ENCODE measurements around the gene C1orf167.

Gene C1orf167

DNA sequence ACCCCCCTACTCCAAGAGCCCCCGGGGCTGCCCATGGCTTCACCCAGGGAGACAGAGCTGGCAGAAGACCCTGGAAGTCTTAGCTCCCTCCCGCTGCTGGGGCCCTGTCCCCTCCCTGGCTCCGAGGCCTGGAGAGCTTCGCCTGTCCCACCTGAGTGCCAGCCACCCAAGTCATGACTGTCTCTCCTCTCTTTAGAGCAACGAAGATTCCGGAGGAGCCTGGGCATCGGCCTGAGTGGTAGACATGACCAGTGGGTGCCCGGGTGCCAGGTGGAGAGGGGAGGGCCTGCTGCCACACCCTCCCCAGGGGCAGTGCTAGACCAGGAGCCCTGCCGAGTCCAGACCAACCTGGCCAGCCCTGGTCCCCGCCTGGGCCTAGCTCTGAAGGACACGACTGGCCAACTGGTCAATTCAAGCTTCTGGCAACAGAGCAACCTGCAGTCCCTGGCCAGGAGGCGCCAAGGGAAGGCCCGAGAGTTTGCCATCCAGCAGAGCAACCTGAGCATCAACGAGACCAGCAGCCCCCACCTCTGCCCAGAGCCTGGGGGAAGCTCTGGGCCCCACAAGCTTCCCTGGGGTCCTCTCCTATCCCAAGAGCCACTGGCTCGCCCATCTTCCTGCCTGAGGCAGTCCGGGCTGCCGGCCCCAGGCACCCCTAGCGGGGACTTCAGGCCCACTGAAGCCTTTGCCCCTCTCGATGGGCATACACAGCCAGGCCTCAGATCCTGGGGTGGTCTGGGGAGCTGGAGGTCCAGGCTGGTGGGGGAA, 3.9 kb downstream of the C1orf167 start:
- H3K27ac ChIP-seq = no peak overlapping the region
- no peak for TF ChIP-seq ZFX (IDR thresholded peaks at IDR 0.05)
- TF ChIP-seq, protein P1, sequence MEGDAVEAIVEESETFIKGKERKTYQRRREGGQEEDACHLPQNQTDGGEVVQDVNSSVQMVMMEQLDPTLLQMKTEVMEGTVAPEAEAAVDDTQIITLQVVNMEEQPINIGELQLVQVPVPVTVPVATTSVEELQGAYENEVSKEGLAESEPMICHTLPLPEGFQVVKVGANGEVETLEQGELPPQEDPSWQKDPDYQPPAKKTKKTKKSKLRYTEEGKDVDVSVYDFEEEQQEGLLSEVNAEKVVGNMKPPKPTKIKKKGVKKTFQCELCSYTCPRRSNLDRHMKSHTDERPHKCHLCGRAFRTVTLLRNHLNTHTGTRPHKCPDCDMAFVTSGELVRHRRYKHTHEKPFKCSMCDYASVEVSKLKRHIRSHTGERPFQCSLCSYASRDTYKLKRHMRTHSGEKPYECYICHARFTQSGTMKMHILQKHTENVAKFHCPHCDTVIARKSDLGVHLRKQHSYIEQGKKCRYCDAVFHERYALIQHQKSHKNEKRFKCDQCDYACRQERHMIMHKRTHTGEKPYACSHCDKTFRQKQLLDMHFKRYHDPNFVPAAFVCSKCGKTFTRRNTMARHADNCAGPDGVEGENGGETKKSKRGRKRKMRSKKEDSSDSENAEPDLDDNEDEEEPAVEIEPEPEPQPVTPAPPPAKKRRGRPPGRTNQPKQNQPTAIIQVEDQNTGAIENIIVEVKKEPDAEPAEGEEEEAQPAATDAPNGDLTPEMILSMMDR (conservative IDR thresholded peaks at IDR 0.05) = no peak

DNA sequence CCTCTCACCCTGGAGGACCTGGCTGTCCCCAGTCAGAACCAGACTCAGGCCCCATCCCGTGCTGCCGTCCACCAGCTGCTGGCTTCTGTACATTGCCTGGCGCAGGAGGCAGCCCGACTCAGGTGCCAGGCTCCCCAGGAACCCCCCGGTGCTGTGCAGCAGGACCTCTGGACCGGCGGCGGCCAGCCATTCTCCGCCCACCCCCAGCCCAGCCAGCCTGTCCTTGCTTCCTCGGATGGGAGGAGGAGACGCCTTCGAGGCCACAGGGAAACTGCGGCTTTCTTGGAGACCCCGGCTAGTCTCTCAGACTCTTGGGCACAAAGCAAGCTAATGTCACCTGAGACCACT, 4.4 kb downstream of the C1orf167 start:
- TF ChIP-seq, protein P1 (conservative IDR thresholded peaks at IDR 0.05) = no peak
- TF ChIP-seq ZFX (IDR thresholded peaks at IDR 0.05) = no peak
- H3K27ac ChIP-seq = no peak overlapping the region

DNA sequence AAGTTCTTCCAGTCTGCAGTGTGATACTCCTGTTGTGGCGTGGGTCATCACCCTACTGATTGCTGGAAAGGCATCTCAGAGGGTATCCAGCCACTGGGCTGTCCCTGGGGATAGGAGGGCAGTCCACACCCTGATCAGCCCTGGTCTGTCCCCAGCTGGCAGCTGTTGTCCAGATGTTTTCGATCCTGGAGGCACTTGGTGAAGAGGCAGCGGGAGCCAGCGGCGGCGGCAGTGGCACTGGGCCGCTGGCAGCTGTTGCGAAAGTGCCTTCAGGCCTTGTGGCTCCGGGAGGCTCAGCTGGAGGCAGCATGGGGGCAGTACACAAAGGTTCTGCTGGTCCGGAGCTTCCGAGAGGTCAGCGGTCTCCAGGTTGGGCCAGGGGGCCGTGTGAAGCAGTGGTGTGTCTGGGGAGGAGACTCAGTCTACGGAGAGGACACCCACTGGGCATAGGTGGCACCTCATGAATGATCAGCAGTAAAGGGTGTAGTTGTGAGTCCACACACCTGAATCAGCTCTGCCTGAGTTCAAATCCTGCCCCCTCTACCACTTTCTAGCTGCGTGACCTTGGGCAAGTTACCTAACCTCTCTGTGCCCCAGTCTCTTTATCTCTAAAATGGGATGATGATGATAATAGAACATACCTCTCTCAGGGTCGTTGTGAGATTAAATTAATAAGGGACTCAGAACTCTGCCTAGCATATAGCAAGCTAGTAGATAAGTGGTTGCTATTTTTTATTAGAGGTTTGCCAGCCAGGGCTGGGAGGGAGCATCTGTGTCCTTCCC, 6.1 kb downstream of the C1orf167 start:
- no peak overlapping the region for H3K27ac ChIP-seq
- TF ChIP-seq ZFX (IDR thresholded peaks at IDR 0.05) = no peak
- TF ChIP-seq, protein P1 (conservative IDR thresholded peaks at IDR 0.05) = no peak

DNA sequence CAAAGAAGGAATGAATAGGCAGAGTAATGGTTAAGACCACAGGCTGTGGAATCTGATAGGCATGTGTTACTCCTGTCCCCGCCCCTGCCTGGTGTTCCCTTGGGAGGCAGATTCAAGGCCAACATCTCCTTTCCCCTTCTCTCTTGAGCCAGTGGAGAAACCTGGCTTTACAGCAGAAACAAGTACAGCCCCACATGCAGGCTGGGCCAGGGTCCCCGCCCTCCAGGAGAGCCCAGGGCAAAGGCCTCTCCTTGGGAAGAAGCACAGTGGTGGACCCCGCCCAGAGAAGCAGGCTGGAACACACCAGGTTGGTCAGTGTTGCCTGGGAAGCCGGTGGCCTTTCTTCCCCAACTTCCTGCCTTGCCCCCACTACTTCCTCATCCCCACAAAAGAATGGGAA, 6.8 kb downstream of the C1orf167 start:
- TF ChIP-seq, protein P1 (conservative IDR thresholded peaks at IDR 0.05) = no peak
- no peak for TF ChIP-seq ZFX (IDR thresholded peaks at IDR 0.05)
- no peak overlapping the region for H3K27ac ChIP-seq

DNA sequence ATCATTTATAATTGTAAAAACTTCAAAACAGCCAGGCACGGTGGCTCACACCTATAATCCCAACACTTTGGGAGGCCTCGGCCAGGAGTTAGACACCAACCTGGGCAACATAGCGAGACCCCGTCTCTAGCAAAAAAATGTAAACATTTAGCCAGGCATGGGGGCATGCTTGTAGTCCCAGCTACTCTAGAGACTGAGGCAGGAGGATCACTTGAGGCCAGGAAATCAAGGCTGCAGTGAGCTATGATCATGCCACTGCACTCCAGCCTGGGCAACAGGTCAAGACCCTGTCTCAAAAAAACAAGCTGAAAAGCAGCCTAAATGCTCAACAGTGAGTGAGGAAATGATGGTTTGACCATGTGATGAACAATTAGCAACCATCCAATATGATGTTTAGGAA, 7.3 kb downstream of the C1orf167 start:
- H3K27ac ChIP-seq = no peak overlapping the region
- no peak for TF ChIP-seq ZFX (IDR thresholded peaks at IDR 0.05)
- TF ChIP-seq, protein P1 (conservative IDR thresholded peaks at IDR 0.05) = no peak

DNA sequence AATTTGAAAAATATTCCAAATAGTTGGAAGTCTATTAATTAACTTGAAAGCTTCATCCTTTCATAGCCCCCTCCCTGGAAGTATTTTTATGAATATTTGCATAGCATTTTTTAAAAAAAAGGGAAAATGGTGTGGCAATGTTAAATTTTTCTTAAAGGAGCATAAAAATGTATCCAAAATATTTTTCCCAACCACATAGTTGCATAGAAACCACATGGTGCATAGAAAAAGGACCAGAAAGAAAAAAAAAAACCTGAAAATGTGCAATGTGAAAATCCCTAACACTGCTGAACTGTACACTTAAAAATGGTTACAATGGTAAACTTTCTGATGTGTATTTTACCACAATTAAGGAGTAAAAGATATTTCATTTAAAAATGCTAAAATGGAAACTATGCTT, 8.0 kb downstream of the C1orf167 start:
- TF ChIP-seq, protein P1 (conservative IDR thresholded peaks at IDR 0.05) = no peak
- no peak for TF ChIP-seq ZFX (IDR thresholded peaks at IDR 0.05)
- H3K27ac ChIP-seq = no peak overlapping the region

DNA sequence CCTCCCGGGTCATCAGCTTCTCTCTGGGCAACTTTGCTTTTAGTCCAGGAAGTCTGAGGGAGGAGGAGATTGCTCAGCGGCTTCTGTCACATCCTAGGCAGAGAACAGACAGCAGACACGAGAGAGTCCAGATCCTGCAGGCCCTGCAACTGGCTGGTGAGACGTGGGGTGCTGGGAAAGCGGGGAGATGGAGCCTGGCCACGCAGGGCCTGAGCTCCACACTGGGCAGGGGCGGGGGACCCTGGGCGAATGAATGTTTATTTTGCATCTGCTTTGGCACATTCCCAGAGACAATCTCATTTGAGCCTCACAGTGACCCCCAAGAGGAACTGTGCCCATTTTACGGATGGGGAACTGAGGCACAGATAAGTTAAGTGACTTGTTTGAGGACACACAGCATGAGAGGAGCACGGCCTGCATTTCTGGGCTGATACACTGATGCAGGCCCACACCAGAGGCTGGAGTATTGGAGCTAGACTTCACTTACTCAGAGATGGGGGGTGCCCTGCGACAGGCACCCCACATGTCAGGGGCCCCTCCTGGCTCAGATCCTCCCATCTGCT, 9.6 kb downstream of the C1orf167 start:
- TF ChIP-seq, protein P1 (conservative IDR thresholded peaks at IDR 0.05) = no peak
- TF ChIP-seq ZFX (IDR thresholded peaks at IDR 0.05) = no peak
- no peak overlapping the region for H3K27ac ChIP-seq
